GM19452 (cell line): ENCODE data around the gene MMP23B.
"Not testable (repeated sequence)": the region's sequence is repeated elsewhere in the genome, so short reads cannot be mapped to it uniquely, and the experiment has no call there.

Experiments used
- ATAC-seq: cut with Tn5 transposase; IDR thresholded peaks from one replicate; pipeline ENCODE4 v1.9.1; 2021; ENCODE audit not compliant: unreplicated experiment

The MMP23B gene

DNA sequence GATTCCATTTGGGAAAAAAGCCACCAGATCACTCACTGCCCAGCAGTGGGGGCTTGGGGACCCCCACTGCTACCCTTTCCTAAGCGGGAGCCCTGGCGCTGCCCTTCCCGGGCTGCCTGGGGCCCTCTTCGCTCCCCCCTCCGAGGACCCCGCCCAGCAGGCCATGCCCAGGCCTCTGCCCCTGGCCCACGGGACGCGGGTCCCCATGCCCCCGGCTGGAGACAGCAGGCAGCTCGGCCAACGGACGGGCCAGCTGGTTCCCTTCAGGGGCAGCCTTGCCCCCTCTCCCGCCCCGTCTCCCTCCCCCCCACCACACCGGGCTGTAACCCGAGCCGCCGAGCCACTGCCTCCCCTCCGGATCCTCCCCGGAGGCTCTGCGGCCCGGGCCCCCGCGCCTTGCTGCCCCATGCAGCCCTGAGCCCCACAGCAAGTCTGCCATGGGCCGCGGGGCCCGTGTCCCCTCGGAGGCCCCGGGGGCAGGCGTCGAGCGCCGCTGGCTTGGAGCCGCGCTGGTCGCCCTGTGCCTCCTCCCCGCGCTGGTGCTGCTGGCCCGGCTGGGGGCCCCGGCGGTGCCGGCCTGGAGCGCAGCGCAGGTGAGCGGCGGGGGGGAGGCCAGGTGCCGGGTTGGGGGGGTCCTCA, at the start of gene MMP23B:
Gene MMP23B, plus strand, starts transcription at position 392 of the 639 bp plus-strand sequence. Its CDS starts 46 bp downstream, at position 438.
- no peak for ATAC-seq

GRCh38 chr1:1582585-1583346, 49.2 kb upstream of the MMP23B start:
- no peak for ATAC-seq

DNA sequence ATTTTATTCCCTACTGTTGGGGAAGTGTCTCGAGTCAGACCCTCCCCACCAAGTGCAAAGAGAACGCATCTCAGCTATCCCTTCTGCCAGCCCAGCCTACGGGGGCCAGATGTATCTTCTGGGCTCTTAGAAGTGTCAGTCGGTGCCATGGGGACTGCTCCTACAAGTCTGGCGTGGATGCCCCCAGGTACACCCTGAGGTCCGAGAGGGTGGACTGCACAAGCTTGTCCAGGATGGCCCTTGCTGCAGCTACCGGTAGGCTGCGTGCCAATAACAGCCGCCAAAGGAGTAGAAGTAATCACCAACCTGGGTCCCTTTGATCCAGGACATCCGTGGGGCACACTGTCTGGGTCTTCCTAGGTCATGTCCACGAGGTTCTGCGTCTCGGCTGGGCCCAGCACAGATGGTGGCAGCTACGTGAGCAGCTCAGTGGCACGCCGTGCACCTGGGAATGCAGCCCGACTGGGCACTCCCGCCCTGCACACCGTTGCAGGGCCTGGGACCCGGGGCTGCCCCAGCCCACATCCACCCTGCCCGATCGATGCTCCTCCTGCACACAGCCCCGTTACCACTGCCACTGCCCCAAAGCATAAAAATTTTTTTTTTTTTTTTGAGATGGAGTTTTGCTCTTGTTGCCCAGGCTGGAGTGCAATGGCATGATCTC, 48.5 kb upstream of the MMP23B start:
- ATAC-seq, result no peak

DNA sequence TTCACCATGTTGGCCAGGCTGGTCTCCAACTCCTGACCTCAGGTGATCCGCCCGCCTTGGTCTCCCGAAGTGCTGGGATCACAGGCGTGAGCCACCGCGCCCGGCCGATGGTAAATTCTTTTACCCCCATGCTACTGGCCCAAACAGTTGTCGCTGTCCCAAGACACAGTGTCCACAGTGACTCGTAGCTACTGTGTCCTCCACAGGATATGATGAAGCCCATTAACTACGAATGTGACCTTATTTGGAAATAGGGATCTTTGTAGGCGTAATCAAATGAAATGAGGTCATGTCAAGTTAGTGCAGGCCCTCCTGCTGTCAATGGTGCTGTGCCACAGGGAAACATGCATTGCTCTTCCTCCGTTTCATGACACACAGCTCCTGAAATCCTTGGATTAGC, 40.5 kb upstream of the MMP23B start:
- no peak for ATAC-seq

DNA sequence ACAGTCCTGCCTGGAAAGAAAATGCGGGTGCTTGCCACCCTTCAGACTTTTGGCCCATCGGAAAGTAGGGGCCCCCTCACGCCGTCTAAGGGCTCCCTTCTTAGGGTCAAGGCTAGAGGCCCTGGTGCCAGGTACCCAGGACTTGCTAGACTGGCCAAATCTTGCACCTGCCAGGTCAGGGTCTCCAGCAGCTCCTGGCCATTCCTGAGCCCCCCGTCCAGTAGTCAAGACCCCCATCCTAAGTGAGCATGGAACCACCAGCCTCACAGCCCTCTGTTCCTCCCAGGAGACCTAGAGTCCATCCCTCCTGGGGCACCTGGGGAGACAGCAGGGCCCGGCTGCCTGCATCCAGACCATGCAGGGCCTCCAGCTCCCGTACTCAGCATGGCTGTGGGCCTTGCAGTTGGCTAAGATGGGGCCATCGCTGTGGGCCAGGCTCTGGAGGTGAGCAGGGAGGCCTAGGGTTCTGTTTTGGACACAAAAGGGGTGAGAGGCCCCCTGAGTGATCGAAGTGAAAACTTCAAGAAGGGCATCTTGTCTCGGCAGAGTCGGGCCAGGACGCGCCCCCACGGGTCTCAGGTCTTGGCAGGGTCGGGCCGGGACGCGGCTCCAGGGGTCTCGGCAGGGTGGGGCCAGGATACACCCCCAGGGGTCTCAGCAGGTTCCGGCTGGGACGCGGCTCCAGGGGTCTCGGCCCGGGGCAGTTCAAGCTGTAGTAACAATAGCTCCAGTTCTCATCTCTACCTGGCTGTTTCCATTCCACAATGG, 38.0 kb upstream of the MMP23B start:
- no peak for ATAC-seq

GRCh38 chr1:1594602-1595260, 37.2 kb upstream of the MMP23B start:
- no peak for ATAC-seq

DNA sequence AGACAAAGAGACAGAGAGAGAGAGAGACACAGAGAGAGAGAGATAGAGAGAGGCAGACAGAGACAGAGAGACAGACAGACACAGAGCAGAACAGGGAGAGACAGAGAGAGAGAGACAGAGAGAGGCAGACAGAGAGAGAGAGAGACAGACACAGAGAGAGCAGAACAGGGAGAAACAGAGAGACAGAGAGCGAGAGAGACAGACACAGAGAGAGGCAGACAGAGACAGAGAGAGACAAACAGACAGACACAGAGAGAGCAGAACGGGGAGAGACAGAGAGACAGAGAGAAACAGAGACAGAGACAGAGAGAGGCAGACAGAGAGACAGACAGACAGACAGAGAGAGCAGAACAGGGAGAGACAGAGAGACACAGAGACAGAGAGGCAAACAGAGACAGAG, 36.6 kb upstream of the MMP23B start:
- ATAC-seq, result not testable (repeated sequence)

DNA sequence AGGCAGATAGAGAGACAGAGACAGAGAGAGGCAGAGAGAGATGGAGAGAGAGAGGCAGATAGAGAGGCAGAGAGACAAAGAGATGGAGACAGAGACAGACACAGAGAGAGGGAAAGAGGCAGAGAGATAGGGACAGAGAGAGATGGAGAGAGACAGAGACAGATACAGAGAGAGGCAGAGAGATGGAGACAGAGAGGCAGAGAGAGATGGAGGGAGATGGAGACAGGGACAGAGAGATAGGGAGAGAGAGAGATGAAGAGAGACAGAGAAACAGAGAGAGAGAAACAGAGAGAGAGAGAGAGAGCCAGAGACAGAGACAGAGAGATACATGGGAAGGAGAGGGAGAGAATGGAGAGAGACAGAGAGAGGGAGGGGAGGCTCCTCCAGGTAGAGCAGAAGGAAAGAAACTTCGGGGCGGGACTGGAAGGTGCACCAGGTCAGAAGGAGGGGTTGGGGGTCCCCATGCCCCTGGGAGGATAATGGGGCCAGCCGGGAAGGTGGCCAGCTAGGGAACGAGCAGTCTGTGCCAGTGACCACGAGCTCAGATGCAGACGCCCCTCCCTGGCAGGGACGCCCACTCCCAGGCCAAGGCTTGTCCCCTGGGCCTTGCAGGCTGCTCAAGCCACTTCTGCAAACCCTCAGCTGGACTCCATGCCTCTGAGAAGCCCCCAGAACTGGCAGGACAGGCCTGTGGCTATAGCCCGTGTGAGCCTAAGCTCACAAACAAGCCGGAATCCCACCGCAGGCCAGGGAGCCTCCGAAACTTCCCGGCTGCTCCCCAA, 35.3 kb upstream of the MMP23B start:
- no peak for ATAC-seq

DNA sequence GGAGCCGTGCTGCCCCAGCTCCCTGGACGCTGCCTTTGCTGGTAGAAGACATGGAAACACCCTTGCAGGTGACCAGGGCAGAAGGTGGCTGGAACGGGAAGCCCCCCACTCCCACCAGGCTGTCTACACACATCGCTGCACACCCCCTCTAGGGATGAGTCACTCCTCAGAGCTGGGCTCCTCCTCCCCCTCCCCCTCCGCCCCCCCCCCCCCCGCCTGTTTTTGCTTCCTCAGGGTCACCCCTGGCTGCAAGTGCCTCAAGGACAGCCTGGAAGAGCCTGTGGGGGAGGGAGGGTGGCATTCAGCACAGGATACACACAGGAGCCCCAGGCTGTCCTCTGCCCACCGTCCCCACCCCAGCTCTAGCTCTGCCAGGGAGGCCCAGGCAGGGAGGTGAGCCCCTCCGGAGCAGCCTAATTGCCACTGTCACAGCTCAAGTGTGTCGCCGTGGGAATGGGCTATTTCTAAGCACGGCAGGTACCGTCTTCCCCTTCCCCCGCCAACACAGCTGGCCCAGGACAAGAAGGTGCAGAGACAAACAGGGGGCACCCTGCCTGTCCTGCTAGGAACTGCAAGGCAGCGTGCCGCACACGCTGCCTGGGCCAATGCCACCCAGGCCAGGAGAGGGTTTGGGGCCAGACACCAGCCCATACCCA, 34.6 kb upstream of the MMP23B start:
- ATAC-seq, result no peak

- ATAC-seq, result no peak
Measured at GRCh38 chr1:1598051-1598719, 33.8 kb upstream of the MMP23B start.

DNA sequence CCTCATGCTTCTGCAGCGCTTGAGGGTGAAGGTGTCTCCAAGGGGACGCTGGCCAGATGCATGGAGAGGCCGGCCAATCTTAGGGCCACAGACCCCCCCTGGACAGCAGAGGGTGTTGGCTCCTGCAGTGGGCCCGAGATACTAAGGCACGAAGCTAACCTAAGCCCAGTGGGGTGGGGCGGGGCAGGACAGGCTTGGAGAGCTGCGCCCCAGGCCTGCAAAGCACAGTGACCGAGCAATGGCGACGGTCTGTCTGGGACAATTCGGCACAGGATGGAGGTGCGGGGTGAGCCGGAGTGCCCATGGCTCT, 33.3 kb upstream of the MMP23B start:
- ATAC-seq, result no peak

GRCh38 chr1:1599030-1599934, 32.7 kb upstream of the MMP23B start:
- no peak for ATAC-seq

DNA sequence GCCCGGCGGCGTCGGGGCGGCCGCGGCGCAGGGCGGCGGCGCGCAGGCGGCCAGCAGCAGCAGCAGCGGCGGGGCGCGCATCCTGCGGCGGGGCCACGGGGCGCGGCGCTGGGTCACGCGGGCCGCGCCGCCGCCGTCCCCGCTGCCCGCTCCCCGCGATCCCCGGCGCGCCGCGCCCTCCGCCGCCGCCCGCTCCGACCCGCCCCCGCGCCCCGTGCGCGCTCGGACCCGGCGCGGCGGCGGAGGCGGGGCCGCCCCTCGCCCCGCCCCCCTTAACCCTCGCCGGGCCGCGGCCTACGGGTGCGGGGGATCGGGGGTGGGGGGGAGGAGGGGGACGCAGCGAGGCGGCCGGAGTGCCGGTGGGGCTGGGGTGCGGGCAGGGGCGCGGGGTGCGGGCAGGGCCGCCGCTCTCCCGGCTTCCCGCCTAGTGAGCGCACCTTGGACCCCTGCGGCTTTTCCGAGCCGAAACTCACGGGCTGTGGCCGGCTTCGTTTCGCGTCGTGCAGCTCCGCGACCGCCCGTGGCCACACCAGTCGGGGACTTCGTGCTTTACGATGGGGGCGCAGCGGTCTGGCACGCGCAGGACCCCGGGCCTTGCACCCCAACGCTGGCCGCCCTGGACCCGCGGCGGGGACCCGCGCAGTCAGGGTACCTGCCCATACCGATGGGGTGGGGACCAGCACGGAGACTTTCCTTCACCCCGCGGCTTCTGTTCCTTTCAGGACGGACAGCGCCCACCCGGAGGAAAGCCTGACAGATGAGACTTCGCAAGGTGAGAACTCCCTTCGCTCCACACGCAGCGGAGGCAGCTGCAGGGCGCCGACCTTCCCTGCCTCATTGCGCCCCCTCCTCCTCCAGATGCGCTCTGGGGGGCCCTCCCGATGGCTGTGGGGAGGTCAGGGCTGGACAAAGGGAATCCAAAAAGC, 31.8 kb upstream of the MMP23B start, which contains the start of gene FNDC10:
Gene FNDC10, minus strand, starts transcription at position 201 of the 926 bp plus-strand sequence. Its CDS starts 120 bp downstream, at position 81.
- no peak for ATAC-seq

DNA sequence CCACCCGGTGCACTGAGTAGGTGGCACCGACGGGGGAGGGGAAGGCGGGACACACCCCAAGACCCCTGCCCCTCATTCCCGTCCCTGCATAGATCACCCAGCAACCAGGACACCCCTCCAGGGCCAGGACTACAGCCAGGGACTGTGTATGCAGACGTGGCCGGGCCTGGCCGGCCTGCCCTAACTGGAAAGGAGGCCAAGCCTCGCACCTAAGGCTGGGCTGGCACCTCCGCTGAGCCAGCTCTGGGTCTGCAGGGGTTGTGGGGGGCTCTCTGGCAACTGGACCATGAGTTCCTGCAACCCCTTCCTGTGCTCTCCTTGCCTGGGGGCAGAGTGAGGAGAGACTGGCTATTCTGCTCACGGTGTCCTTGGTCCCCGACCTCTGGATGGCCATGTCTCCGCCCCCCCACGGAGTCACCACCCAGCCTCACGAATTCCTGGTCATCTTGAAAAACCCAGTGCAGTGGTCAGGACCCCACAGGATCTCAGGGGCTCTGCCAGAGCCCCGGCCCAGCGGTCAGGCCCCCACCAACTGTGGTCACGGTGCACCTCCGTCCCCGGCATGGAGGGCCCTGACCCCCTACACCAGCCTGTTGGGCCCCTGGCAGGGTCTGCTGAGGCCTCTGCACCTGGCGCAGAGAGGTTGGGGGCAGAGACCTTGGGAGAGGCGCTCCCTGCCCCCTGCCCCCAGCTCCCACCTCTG, 31.0 kb upstream of the MMP23B start:
- ATAC-seq, result no peak

DNA sequence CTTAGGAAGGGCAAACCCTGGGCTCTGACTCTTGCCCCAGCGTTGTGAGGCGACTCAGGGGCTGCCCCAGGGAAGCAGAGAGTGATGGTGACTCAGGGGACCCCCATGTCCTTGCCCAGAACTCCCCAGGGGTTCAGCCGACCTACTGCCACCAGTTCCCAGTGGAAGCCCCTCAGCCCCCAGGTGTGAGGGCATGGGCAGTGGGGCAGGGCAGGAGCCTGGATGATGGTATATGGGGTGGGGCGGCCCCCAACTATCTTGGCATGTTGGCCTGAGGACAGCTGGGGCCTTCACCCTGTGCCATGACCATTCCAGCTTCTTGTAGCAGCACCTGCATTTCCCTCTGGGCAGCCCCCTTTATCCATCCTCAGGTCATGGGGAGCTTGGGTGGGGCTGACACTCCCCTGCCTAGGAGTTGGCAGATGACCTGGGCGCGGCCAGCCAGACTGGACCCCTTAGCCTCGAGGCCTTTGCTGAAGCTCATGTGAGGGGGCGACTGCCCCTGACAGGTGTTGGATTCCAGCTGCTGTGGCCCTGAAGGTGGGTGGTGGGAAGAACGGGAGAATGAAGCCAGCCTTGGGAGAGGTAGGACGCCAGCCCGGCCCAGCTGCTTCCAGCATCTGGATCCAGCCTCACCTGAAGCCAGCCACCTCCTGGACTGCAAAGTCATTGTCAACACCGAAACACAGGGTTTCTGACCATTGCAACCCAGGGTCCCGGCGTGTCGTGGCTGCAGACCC, 30.2 kb upstream of the MMP23B start:
- ATAC-seq, result no peak
